ENCODE data around the gene UCK2. TPM values are rescaled to one million over a fixed set of nuclear protein-coding genes. Genes with fewer than 3 reads are reported as not detected.

The UCK2 gene
- total and polyA plus RNA-seq, 2 experiments from 2014 or later = 101 to 149 TPM

DNA sequence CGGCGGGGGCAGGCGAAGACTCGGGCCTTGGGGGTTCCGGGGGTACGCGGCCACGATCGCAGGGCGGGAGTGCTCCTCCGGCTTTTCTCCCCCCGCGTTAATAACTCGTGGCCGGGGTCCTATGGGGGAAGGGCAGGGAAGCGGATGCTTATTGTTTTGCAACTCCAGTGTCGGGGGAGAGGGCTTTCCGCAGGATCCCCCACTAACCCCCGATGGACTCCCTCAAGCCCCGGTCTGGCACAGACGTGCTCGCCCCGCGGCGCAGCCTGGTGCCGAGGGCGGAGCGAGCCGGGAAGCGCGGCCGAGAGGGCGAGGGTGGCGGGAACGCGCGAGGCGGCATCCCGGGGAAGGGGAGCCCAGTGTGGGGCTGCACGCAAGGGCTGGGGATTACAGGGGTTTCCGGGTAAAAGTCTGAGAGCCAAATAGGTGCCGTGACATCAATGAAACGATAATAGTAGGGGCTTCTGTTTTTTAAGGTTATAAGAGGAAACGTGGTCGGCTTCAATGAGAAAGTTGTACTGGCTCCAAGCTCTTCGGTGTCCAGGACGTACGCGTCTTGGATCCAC is 772 bp downstream of the UCK2 start:
- no peaks in the 10 kb centered on the region for H3F3A ChIP-seq (replicated peaks; ENCODE audit: low read depth)
- peak; percentile 54 for DNase-seq (ENCODE audit: low spot score)
- H3K4me3 ChIP-seq = peak overlapping the region; percentile 87
- H3K4me2 ChIP-seq = peak overlapping the region; percentile 80
- 0 out of 2 replicates have a peak overlapping the region, but pooled peaks have one; percentile 23 for H2AFZ ChIP-seq
- peaks cover 32% of the 10 kb centered on the region for H4K20me1 ChIP-seq (replicated peaks; ENCODE audit: insufficient read depth)
- ATAC-seq = peak; percentile 38
- Mint-ChIP-seq H3K36me3 (ENCODE audit: low read depth) (peaks cover 26% of the 10 kb centered on the region), H3K4me1 (peaks cover 34% of the 10 kb centered on the region), H3K27me3 (ENCODE audit: insufficient read depth, low read depth, poor library complexity) (peaks cover 19% of the 10 kb centered on the region), H3K27ac (peak overlapping the region; percentile 99), H3K9me3 (peaks cover 3% of the 10 kb centered on the region; the same call in 2 of the 3 replicates), H3K4me3 (peak overlapping the region; percentile 99)
- TF ChIP-seq STAT1 (IDR thresholded peaks at IDR 0.05; ENCODE audit: unreplicated experiment) (no peak), NANOG (IDR thresholded peaks at IDR 0.05; ENCODE audit: borderline replicate concordance) (no peak)
- TF ChIP-seq, protein P1, sequence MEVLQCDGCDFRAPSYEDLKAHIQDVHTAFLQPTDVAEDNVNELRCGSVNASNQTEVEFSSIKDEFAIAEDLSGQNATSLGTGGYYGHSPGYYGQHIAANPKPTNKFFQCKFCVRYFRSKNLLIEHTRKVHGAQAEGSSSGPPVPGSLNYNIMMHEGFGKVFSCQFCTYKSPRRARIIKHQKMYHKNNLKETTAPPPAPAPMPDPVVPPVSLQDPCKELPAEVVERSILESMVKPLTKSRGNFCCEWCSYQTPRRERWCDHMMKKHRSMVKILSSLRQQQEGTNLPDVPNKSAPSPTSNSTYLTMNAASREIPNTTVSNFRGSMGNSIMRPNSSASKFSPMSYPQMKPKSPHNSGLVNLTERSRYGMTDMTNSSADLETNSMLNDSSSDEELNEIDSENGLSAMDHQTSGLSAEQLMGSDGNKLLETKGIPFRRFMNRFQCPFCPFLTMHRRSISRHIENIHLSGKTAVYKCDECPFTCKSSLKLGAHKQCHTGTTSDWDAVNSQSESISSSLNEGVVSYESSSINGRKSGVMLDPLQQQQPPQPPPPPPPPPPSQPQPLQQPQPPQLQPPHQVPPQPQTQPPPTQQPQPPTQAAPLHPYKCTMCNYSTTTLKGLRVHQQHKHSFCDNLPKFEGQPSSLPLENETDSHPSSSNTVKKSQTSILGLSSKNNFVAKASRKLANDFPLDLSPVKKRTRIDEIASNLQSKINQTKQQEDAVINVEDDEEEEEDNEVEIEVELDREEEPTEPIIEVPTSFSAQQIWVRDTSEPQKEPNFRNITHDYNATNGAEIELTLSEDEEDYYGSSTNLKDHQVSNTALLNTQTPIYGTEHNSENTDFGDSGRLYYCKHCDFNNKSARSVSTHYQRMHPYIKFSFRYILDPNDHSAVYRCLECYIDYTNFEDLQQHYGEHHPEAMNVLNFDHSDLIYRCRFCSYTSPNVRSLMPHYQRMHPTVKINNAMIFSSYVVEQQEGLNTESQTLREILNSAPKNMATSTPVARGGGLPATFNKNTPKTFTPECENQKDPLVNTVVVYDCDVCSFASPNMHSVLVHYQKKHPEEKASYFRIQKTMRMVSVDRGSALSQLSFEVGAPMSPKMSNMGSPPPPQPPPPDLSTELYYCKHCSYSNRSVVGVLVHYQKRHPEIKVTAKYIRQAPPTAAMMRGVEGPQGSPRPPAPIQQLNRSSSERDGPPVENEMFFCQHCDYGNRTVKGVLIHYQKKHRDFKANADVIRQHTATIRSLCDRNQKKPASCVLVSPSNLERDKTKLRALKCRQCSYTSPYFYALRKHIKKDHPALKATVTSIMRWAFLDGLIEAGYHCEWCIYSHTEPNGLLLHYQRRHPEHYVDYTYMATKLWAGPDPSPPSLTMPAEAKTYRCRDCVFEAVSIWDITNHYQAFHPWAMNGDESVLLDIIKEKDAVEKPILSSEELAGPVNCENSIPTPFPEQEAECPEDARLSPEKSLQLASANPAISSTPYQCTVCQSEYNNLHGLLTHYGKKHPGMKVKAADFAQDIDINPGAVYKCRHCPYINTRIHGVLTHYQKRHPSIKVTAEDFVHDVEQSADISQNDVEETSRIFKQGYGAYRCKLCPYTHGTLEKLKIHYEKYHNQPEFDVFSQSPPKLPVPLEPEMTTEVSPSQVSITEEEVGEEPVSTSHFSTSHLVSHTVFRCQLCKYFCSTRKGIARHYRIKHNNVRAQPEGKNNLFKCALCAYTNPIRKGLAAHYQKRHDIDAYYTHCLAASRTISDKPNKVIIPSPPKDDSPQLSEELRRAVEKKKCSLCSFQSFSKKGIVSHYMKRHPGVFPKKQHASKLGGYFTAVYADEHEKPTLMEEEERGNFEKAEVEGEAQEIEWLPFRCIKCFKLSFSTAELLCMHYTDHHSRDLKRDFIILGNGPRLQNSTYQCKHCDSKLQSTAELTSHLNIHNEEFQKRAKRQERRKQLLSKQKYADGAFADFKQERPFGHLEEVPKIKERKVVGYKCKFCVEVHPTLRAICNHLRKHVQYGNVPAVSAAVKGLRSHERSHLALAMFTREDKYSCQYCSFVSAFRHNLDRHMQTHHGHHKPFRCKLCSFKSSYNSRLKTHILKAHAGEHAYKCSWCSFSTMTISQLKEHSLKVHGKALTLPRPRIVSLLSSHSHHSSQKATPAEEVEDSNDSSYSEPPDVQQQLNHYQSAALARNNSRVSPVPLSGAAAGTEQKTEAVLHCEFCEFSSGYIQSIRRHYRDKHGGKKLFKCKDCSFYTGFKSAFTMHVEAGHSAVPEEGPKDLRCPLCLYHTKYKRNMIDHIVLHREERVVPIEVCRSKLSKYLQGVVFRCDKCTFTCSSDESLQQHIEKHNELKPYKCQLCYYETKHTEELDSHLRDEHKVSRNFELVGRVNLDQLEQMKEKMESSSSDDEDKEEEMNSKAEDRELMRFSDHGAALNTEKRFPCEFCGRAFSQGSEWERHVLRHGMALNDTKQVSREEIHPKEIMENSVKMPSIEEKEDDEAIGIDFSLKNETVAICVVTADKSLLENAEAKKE (CRISPR knock-in tag; IDR thresholded peaks at IDR 0.05) = no peak
- peaks cover 51% of the 10 kb centered on the region for H3K79me2 ChIP-seq (replicated peaks; ENCODE audit: insufficient read depth)
- H3K27me3 ChIP-seq (ENCODE audit: insufficient read depth) = no peaks in the 10 kb centered on the region
- H3K36me3 ChIP-seq (ENCODE audit: insufficient read depth) = no peaks in the 10 kb centered on the region
- H3K4me1 ChIP-seq (ENCODE audit: insufficient read depth) = peaks cover 39% of the 10 kb centered on the region
- peak overlapping the region; percentile 97 for H3K27ac ChIP-seq (ENCODE audit: low read depth)
- 0 out of 2 replicates have a peak, but pooled peaks cover 7% of the 10 kb centered on the region for H3K9me2 ChIP-seq (ENCODE audit: insufficient read depth)

DNA sequence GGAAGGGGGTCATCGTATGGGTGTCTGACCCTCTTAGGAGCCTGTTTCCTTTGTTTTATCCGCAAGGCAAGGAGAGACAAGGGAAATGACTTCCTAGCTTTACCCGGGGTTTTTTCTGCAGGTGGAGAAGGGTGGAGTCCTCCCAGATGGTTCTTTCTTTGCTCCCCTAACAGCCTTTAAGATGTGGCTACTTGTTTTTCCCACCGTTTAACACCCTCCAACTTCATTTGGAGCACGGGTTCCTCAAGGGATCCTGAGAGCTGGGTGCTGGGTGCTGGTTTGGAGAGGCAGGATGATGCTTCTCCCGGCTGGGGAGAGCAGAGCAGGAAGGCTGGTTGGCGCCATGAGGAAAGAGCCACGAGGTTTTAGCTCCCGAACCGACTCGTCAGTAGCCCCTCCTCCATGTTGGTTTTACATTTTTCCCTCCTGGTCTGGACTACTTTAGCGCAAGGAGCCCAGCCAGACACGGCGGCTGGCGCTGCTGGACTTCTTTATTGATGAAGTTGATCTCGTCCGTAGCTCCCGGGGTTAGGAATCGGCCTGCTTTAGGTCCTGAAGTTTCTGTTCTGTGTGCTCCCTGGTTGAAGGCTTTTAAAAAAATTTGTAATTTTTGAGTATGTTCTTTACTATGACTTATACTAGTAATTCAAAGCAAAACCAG is 1.4 kb downstream of the UCK2 start:
- 0 out of 2 replicates have a peak, but pooled peaks cover 7% of the 10 kb centered on the region for H3K9me2 ChIP-seq (ENCODE audit: insufficient read depth)
- H3K27ac ChIP-seq (ENCODE audit: low read depth) = peak overlapping the region; percentile 97
- DNase-seq (ENCODE audit: low spot score) = peak; percentile 85
- peaks cover 26% of the 10 kb centered on the region for H3K36me3 Mint-ChIP-seq (ENCODE audit: low read depth)
- peaks cover 57% of the 10 kb centered on the region for H3K79me2 ChIP-seq (replicated peaks; ENCODE audit: insufficient read depth)
- H3K4me1 Mint-ChIP-seq = peaks cover 34% of the 10 kb centered on the region
- peak; percentile 35 for ATAC-seq
- H2AFZ ChIP-seq = 0 out of 2 replicates have a peak overlapping the region, but pooled peaks have one; percentile 23
- no peaks in the 10 kb centered on the region for H3F3A ChIP-seq (replicated peaks; ENCODE audit: low read depth)
- peak overlapping the region; percentile 99 for H3K27ac Mint-ChIP-seq
- TF ChIP-seq POLR2AphosphoS5 (IDR thresholded peaks at IDR 0.05; ENCODE audit: low read depth) (peak; percentile 68), CREB1 (CRISPR knock-in tag; IDR thresholded peaks at IDR 0.05; ENCODE audit: low read depth) (no peak)
- TF ChIP-seq, protein P2, sequence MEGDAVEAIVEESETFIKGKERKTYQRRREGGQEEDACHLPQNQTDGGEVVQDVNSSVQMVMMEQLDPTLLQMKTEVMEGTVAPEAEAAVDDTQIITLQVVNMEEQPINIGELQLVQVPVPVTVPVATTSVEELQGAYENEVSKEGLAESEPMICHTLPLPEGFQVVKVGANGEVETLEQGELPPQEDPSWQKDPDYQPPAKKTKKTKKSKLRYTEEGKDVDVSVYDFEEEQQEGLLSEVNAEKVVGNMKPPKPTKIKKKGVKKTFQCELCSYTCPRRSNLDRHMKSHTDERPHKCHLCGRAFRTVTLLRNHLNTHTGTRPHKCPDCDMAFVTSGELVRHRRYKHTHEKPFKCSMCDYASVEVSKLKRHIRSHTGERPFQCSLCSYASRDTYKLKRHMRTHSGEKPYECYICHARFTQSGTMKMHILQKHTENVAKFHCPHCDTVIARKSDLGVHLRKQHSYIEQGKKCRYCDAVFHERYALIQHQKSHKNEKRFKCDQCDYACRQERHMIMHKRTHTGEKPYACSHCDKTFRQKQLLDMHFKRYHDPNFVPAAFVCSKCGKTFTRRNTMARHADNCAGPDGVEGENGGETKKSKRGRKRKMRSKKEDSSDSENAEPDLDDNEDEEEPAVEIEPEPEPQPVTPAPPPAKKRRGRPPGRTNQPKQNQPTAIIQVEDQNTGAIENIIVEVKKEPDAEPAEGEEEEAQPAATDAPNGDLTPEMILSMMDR (conservative IDR thresholded peaks at IDR 0.05; ENCODE audit: low read depth in 2 of 2) = no peak
- H3K4me1 ChIP-seq (ENCODE audit: insufficient read depth) = peaks cover 41% of the 10 kb centered on the region
- peaks cover 38% of the 10 kb centered on the region for H4K20me1 ChIP-seq (replicated peaks; ENCODE audit: insufficient read depth)
- no peaks in the 10 kb centered on the region for H3K27me3 ChIP-seq (ENCODE audit: insufficient read depth)
- H3K9me3 Mint-ChIP-seq = peaks cover 3% of the 10 kb centered on the region; the same call in 2 of the 3 replicates
- H3K4me2 ChIP-seq = peak overlapping the region; percentile 80
- H3K27me3 Mint-ChIP-seq (ENCODE audit: insufficient read depth, low read depth, poor library complexity) = peaks cover 19% of the 10 kb centered on the region
- H3K4me3 Mint-ChIP-seq = peak overlapping the region; percentile 99
- peak overlapping the region; percentile 87 for H3K4me3 ChIP-seq
- no peaks in the 10 kb centered on the region for H3K36me3 ChIP-seq (ENCODE audit: insufficient read depth)
